ENCODE measurements around the gene FGD4. TPM values are rescaled to one million over a fixed set of nuclear protein-coding genes. Genes with fewer than 3 reads are reported as not detected.
A peak's percentile ranks its signal among the peaks of the same experiment; 100 is the strongest.

FGD4 gene
- total RNA-seq, 4 donors from 2014 or later, result 22.1 to 56.7 (median 38.0) TPM

DNA sequence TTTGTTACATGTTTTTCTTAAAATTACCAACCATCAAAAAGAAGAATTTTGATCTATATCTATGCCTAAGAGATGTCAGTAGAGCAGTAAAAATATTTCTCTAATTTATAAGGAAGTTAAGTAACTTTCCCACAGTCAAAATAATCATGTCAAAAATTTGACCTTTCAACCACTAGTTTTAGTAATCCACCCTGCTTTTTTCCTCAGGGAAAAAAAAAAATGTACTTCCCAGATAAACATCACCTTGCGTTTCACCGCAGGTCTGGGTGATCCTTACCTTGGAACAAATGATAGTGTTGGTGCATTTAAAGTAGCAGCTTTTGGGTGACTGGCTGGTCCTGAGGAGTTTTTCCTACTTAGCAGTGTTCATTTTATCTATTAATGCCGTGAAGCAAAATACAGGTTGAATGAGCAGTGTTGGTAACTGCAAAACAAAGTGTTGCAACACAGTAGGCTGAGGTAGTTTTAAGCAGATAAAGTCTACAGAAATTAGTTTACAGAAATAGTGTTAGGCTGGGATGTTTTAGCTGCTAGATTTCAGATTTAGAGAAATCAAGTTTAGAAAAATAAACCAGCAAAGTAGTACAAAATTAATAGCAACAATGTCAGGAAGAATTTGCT lies 142.5 kb downstream of the FGD4 start:
- peaks cover 4 to 95% (median 35%) of the 10 kb centered on the region in 3 donors for H3K4me1 ChIP-seq
- H3K9me3 ChIP-seq, result no peaks in the 10 kb centered on the region
- H3K27me3 ChIP-seq, result no peaks in the 10 kb centered on the region
- H3K27ac ChIP-seq, result peak overlapping the region in 3 of 4 donors; percentile 16 to 65 (median 60)
- 36 to 47% methylated on average over 3 of the region's 3 CpGs for WGBS, 2 donors (ENCODE audit: low coverage in 1 of 2)
- TF ChIP-seq POLR2A (IDR thresholded peaks at IDR 0.05), result no peak
- no peak for TF ChIP-seq EP300 (IDR thresholded peaks at IDR 0.05)
- TF ChIP-seq POLR2AphosphoS5 (IDR thresholded peaks at IDR 0.05), result no peak
- TF ChIP-seq, protein P1, sequence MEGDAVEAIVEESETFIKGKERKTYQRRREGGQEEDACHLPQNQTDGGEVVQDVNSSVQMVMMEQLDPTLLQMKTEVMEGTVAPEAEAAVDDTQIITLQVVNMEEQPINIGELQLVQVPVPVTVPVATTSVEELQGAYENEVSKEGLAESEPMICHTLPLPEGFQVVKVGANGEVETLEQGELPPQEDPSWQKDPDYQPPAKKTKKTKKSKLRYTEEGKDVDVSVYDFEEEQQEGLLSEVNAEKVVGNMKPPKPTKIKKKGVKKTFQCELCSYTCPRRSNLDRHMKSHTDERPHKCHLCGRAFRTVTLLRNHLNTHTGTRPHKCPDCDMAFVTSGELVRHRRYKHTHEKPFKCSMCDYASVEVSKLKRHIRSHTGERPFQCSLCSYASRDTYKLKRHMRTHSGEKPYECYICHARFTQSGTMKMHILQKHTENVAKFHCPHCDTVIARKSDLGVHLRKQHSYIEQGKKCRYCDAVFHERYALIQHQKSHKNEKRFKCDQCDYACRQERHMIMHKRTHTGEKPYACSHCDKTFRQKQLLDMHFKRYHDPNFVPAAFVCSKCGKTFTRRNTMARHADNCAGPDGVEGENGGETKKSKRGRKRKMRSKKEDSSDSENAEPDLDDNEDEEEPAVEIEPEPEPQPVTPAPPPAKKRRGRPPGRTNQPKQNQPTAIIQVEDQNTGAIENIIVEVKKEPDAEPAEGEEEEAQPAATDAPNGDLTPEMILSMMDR (IDR thresholded peaks at IDR 0.05), result no peak
- no peaks in the 10 kb centered on the region for H3K36me3 ChIP-seq
- H3K4me3 ChIP-seq, result no peak overlapping the region
- peak; percentile 48 for ATAC-seq

DNA sequence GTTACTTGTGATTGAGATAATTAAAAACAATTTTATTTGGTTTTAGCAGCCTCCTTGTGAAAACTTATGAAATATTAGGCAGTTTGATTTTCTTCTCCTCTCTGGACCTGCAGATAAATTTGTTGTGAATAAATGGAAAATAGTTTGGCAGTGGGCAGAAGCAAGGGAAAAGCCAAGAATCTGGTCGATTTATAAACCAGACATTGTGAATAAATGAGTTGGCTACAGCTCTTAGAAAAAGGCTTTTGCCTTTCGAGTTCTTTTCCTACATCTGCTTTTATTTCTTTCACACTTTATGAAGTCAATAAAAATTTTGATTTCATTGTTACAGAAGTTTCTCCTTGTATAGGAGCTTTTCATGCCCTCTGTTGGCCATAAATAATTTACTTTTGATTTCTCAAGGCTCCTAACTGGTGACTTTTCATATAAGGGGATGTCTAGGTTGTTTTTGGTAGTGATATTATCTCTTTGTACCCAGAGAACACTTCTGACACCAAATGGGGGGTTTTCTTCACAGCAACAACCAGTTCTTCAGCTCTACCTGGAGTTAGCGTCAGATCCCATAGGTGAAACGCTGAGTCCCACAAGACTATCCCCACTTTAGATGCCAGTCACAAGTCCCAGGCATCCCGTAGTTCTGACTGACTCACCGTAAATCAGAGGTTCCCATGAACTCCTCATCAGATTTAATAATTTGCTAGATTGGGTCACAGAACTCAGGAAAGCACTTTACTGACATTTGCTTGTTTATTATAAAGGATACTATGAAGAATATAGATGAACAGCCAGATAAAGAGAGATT lies 143.3 kb downstream of the FGD4 start:
- Histone ChIP-seq H3K4me1 (peaks cover 4 to 95% (median 35%) of the 10 kb centered on the region in 3 donors), H3K36me3 (no peaks in the 10 kb centered on the region), H3K27me3 (no peaks in the 10 kb centered on the region), H3K9me3 (no peaks in the 10 kb centered on the region), H3K27ac (peak overlapping the region; percentile 16 to 65 (median 42)), H3K4me3 (no peak overlapping the region)
- 56 to 60% methylated on average over 6 of the region's 6 CpGs for WGBS, 2 donors (ENCODE audit: low coverage in 1 of 2)
- no peak for ATAC-seq
- TF ChIP-seq POLR2AphosphoS5 (IDR thresholded peaks at IDR 0.05) (no peak), EP300 (IDR thresholded peaks at IDR 0.05) (no peak), POLR2A (IDR thresholded peaks at IDR 0.05) (no peak)
- TF ChIP-seq, protein P1 (IDR thresholded peaks at IDR 0.05), result no peak

GRCh38 chr12:32544893-32545292 lies 145.5 kb downstream of the FGD4 start:
- Histone ChIP-seq H3K36me3 (no peaks in the 10 kb centered on the region), H3K4me1 (peaks cover 11 to 95% (median 58%) of the 10 kb centered on the region in 3 donors), H3K27me3 (no peaks in the 10 kb centered on the region), H3K9me3 (no peaks in the 10 kb centered on the region), H3K4me3 (no peak overlapping the region), H3K27ac (no peak overlapping the region)
- ATAC-seq, result no peak
- WGBS, 2 donors (ENCODE audit: low coverage in 1 of 2), result 94 to 95% methylated on average over 2 of the region's 2 CpGs
- no peak for TF ChIP-seq POLR2A (IDR thresholded peaks at IDR 0.05)

GRCh38 chr12:32545413-32545980 lies 146.1 kb downstream of the FGD4 start:
- Histone ChIP-seq H3K27me3 (no peaks in the 10 kb centered on the region), H3K27ac (no peak overlapping the region), H3K4me1 (peaks cover 11 to 96% (median 59%) of the 10 kb centered on the region in 3 donors), H3K4me3 (no peak overlapping the region), H3K9me3 (no peaks in the 10 kb centered on the region), H3K36me3 (no peaks in the 10 kb centered on the region)
- ATAC-seq, result no peak
- no peak for TF ChIP-seq EP300 (IDR thresholded peaks at IDR 0.05)
- TF ChIP-seq, protein P1 (IDR thresholded peaks at IDR 0.05), result no peak
- WGBS, 2 donors (ENCODE audit: low coverage in 1 of 2), result 21 to 31% methylated on average over 3 of the region's 3 CpGs

DNA sequence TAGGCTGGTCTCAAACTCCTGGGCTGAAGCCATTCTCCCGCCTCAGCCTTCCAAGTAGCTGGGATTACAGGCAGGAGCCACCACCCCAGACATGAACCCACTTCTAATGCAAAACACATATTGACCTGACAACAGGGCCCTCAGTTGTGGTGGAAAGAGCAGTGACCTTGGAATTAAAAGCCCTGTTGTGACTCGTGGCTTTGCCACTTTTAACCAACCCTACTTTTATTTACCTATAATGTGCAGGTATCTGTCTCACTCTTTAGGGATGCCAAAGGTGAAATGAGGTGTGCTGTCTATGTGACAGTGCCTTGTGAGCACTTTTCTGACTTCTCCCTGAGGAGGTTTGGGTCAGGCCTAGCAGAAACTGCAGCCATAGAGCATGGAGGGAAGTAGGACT lies 146.9 kb downstream of the FGD4 start:
- Histone ChIP-seq H3K36me3 (no peaks in the 10 kb centered on the region), H3K4me3 (no peak overlapping the region), H3K27me3 (no peaks in the 10 kb centered on the region), H3K9me3 (no peaks in the 10 kb centered on the region), H3K27ac (no peak overlapping the region), H3K4me1 (peaks cover 11 to 94% (median 53%) of the 10 kb centered on the region in 3 donors)
- no peak for ATAC-seq
- WGBS, 2 donors (ENCODE audit: low coverage in 1 of 2), result 52% methylated on average over 2 of the region's 2 CpGs; no CpG with 5 or more reads in 1 of the 2 donors
- TF ChIP-seq POLR2AphosphoS5 (IDR thresholded peaks at IDR 0.05), result no peak
